Stimulated activated CD8-positive, alpha-beta memory T cell treated with anti-CD3 and anti-CD28 coated beads, Interleukin-4, amount 100 ng/mL, for 1 hour (primary cell): ENCODE data around the gene NHLRC4.

ENCODE experiments used
- DNase-seq, 2 donors: peaks; one replicate each; pipeline ENCODE4 v3.0.0-alpha.2; 2020; ENCODE audit warnings: low read depth in 2 of 2, low spot score in 1 of 2

The NHLRC4 gene

DNA sequence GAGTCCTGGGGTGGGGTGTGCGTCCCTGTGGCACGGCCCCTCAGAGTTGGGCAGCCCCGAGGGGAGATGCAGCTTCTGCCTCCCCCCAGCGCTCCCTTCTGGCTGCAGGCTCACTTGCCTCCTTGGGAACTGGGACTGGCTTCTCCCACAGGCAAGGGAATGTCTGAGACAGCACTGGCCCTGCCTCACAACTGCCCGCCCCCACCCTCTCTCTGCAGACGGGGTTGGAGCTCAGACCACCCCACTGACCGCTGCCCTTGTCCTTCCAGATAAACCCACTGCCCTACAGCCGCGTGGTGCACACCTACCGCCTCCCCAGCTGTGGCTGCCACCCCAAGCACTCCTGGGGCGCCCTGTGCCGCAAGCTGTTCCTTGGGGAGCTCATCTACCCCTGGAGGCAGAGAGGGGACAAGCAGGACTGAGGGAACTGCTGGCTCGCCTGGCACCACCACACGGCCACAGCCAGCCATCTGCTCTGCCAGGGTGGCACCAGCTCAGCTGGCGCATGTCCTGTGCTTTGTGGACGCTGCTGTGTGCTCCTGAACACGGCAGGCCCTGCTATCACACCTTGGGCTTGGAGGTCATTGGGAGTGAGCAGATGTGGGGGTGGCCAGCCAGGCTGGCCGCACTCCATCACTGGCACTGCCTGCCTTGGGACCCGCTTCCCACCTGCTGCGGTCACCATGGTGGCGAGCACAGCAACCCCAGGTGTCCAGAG, 16.0 kb downstream of the NHLRC4 start:
- DNase-seq, result no peak

DNA sequence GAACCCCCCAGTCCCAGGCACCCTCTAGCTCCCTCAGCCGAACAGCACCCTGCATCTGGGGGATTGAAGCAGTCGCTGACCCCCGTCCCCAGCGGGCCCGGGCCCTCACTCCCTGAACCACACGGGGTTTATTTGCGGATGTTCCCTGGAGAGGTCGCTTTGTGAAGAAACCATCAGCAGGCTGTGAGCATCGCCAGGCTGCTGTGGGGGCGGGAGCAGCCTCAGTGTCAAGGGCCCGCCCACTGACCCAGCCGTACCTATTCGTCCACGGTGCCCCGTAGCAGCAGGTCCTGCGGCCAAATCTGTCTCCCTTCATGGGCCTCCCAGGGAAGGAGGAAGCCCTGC, 16.6 kb downstream of the NHLRC4 start:
- DNase-seq, result no peak

DNA sequence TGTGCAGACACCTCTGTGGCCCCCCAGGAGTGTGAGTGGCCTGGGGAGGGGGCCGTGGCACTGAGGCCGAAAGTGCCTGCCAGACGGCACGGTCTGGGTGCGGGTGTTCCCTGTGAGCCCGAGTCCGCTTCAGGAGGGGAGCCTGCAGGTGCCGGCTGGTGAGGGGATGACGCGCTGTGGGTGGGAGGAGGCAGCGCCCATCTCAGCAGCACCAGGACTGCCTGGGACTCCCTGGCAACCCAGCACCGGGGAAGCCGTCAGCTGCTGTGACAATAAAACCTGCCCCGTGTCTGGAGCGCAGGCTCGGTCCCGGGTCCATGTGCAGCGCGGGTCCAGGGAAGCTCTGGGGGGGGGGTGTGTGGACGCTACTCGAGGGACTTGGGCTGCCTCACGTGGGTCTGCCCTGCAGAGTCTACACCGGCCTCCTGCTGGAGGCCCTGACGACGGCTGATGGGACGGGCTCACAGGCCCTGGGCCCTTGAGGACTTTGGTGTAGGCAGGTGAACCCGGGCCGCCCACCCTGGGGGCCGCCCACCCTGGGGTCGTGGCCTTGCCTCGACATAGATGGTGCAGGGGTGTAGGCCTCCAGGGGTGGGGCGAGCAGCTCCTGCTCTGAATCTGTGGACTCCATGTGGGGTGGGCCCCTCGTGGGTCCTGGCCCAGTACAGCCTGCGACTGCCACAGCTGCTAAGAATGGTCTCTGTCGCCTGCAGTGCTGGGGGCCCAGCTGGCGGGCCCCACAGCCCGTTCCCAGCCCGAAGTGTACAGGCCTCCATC, 17.2 kb downstream of the NHLRC4 start:
- DNase-seq, result no peak

DNA sequence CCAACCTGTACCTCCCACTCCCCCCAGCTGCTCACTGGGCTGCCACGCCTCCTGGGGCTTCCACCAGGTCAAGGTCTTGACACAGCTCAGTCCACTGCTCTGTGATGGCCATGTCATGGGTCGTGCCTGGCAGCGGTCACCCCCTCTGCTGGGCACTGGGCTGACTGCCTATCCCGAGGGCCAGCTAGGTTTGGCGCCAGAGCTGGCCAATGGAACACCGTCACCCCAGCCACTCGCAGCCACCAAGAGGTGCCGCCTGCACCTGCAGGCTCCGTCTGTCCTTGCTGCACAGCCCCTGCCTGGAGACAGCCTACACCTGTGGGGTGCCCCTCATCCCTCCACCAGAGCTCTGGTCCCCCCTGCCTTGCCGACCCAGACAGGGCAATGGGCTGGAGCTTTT, 18.5 kb downstream of the NHLRC4 start:
- no peak for DNase-seq

DNA sequence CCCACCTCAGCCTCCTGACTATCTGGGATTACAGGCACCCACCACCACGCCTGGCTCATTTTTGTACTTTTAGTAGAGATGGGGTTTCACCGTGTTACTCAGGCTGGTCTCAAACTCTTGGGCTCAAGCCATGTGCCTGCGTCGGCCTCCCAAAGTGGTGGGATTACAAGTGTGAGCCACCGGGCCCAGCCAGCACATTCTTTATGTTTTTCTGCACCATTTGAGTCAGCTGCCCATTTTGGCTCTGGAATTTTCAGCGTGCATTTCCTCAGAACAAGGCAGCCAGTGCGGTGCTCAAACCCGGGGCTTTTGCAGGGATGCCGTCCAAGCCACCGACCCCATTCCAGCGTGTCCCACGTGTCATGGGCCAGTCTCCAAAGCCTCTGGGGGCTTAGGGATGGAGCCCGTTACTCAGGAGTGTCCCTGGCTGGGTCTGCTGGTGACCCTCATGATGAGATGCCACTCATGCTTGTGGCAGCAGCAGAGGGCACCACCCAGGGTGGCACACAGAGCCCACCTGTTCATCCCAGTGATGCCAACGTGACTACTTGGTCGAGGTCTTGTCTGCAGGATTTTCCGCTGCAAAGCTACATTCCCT, 19.3 kb downstream of the NHLRC4 start:
- DNase-seq, result no peak

DNA sequence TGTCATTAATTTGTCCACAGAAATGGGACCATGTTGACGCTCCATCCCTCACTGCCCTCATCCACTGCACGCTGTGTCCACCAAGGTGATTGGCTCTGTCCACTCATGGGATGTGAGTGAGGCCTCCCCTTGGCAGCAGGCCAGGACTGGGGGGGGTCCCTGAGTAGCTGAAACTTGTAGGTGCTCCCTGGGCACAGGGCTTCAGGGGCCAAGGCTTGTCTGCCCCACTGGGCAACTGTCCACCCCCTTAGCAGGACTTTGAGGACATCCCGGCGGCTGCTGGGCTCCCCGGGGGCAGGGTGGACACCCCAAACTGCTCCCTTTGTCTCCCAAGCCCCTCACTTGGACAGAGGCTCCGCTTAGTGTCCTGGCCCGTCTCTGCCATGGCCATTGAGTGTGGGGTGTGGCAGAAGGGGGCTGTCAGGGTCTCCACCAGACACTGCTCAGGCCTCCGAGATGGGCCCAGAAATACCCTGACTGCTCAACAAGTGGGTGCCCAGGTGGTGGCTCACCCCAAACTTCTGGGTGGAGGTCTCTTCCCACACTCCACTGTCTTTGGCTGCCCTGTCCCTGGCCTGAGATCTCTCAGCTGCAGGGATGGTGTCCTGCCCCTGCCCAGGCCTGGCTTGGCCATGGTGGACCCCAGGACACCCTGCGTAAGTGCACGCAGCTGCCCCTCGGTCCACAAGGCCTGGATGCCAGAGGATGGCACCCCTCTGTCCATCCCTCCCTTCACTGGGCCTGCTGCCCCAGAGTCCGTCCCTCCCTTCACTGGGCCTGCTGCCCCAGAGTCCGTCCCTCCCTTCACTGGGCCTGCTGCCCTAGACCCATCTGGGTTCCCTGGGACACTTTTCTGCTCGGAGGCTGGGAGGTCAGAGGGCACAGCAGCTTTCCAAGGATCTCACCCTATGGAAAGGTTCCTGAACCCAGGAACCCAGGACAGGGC, 20.1 kb downstream of the NHLRC4 start:
- DNase-seq, result no peak

DNA sequence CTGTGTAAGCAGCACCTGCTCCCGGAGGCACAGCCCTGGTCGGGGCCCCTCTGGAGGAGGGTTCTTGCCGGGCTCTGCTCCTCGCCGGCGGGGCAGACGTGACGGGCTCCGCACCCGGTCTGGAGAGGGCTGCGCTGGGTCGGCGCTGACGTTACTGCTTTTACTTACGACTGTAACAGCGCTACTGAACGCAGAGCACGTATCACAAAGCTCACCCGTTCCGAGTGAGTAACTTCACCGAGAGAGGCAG, 21.8 kb downstream of the NHLRC4 start:
- peak; percentile 15 to 35 for DNase-seq

DNA sequence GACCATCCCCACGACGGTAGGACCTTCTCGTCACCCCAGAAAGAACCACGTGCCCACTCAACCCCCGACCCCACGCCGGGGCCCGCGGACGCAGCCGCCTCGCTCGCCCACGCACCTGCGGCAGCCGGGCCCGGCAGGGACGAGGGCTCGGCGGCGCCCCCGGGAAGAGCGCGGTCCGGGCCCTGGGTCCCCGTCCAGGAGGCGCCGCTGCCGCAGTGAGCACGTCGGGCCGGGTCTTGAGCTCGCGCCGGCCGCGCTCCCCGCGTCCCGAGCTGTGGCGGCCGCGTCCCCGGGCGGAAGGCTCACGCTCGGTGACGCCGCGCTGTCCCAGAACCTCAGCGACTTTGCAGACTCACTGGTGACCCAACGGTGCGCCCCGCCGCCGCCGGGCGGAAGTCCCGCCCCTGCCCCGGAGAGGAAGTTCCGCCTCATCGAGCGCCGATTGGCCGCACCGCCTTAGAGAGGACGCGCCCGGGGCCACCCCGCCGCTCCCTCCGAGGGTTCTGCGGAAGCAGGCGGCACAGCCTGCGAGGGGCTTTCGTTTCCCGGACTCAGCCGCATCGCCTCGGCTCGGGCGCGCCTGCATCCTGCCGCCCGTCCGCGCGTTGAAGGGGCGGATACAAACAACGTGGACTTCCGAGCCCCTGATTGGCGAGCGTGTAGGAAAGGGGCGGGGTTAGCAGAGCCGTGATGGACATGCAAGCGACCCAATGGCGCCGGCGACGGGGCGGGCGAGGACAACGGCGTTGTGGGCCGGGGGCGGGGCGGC, 22.3 kb downstream of the NHLRC4 start:
- peak; percentile 96 to 98 for DNase-seq

DNA sequence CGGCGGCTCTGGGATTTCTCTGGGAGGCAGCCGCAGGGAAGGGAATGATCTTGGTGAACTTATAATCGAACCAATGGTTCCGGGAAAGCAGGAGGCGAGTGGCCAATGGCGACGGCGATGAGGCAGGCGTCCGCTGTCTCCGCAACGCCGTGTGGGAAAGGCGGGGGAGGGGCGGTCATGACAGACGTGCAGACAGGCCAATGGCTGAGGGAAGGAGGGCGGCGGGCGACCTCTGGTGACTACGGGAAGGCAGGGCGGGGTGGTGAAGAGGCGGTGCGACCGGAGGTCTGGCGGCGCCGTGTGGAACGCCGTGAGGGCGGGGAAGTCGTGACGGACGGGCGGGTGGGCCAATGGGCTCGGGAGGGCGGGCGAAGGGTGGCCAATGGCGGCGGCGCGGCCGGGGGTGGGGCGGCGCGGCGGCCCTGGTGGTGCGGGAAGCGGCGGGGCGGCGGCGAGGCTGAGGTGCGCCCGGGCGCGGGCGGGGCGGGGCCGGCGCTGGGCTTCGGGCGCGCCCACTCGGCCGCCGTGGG, 22.9 kb downstream of the NHLRC4 start, which contains the start of gene RAB40C:
TSS of gene RAB40C (plus strand) at position 409 of the 530 bp plus-strand sequence. CDS start 226 bp downstream, outside the sequence.
- peak; percentile 97 to 99 for DNase-seq

DNA sequence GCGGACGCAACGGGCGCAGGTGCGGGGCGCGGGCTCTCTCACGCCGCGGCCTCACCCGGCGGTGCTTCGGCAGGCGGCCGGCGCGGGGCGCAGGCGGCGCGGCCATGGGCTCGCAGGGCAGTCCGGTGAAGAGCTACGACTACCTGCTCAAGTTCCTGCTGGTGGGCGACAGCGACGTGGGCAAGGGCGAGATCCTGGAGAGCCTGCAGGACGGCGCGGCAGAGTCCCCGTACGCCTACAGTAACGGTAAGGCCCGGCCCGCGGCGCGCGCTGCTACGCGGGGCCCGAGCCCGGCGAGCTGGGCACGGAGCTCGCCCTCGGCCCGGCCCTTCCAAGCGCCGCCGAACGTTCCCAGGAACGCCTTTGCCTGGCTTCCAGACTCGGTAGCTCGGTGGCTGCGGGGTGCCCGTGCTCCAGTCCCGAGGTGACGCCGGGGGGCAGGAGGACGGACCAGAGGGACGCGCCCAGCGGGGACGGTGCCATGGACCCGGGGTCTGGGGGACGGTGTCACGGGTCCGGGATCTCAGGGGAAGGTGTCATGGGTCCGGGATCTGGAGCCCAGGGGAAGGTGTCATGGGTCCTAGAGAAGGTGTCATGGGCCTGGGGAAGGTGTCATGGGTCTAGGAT, 23.5 kb downstream of the NHLRC4 start:
- no peak for DNase-seq

DNA sequence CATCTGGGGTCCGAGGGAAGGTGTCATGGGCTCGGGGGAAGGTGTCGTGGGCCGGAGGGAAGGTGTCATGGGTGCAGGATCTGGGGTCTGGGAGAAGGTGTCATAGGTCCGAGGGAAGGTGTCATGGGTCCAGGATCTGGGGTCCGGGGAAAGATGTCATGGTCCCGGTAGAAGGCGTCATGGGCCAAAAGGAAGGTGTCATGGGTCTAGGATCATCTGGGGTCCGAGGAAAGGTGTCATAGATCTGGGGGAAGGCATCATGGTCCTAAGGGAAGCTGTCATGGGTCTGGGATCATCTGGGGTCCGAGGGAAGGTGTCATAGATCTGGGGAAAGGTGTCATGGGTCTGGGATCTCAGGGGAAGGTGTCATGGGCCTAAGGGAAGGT, 24.0 kb downstream of the NHLRC4 start:
- no peak for DNase-seq

DNA sequence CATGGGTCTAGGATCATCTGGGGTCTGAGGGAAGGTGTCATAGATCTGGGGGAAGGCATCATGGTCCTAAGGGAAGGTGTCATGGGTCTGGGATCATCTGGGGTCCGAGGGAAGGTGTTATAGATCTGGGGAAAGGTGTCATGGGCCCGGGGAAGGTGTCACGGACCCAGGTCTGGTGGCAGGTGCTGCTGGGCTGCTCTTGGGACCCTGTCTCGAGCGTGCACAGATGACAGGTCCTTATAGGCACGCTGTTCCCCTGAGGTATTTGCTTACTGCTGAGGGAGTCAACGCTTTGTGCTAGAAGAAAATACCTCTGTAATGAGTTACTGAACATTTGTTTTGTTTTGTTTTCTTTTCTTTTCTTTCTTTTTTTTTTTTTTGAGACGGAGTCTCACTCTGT, 24.4 kb downstream of the NHLRC4 start:
- no peak for DNase-seq

DNA sequence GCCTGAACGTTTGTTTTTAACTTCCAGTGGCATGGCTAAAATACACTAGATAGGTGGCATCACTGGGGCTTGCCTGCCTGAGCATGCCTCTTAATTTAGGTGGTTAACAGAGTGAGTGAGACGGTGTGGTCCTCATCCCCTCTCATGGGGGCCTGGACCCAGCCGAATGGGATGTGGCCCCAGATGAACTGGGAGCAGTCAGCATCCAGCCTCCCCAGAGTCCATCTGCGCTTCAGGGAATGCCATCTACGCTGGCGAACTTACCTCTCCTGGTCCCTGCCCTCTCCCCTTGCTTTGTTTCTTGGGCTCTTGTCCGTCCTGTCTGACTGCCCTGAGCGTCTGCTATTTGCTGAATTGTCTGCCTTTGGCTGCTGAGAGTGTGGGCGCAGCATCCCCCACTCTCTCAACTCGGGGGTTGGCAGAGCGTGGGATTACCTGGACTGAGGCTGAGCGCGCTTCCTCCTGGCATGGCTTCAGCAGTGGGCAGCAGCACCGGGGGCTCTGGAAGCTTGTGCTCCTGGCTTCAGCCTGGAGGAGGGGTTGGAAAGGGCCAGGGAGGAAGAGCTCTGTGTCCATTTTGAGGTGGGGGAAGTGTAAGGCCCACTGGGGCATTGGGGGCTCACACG, 25.2 kb downstream of the NHLRC4 start:
- DNase-seq, result no peak

DNA sequence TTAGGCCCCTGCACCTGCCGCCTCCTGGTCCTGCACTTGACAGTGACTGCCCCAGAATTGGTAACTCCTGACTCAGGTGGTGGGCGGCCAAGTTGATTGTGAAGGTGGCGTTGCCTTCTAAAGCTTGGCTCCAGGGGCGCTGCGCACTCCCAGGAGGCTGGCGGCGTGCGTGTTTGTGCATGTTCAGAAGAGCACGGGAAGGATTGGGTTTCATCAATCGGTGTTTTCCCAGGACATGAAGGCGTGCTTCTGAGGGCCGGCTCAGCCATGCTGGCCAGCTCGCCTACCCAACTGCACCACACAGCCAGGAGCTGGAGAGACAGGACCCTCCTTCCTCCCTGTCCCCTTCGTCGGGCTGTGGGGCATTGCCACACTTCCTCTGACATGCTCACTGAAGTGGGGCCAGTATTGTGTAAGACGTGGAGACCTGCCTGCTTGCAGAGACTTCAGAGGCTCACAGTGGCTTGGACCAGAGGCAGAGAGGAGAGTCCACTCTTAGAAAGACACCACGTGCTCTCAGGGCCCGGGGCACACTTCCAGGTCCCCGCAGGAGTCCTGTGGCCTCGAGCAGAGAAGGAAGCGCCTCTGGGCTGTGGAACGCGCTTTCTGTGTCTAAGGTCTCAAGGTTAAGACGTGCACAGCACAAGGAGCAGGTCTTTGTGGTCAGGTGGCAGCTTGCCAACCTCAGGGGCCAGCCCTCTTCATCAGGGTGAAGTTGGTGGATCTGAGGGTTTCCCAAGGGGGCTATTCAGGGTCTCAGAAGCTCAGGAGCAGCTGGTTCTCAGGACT, 25.9 kb downstream of the NHLRC4 start:
- DNase-seq, result no peak

DNA sequence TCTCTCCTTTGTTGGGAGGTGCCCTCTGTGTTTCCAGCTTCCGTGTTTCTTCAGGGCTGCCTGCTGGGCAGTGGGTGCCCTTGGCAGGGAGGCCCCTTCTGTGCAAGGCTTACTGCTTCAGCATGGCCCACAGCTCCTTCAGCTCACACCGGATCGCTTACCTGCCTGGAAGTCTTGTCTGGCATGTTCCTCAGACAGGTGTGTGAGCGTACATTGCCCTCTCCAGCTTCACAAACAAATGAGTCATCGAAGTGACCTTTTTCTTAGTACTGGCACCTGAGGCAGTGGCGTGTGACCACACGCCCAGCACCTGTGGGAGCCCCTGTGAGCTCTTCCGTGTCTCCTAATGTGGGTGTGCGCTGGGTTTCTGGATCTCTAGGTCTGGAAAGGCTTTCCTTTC, 26.6 kb downstream of the NHLRC4 start:
- no peak for DNase-seq

DNA sequence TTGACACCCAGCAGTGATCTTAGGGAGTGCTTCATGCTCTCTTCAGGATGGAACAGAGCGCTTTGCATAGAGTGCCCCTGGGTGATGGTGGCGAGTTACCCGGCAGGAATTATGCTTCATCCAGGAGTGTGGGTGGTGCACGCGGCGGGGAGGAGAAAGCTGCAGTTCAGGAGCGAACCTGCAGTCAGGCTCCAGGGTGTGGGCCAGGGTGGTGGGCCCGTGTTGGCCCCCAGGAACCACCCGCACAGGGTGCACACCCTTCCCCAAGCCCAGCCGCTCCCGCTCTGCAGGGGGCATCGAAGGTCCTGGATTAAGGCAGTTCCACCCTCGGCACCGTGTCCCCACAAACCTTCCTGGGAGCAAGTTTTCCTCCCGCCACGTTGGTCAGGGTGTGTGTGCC, 27.0 kb downstream of the NHLRC4 start:
- DNase-seq, result no peak

DNA sequence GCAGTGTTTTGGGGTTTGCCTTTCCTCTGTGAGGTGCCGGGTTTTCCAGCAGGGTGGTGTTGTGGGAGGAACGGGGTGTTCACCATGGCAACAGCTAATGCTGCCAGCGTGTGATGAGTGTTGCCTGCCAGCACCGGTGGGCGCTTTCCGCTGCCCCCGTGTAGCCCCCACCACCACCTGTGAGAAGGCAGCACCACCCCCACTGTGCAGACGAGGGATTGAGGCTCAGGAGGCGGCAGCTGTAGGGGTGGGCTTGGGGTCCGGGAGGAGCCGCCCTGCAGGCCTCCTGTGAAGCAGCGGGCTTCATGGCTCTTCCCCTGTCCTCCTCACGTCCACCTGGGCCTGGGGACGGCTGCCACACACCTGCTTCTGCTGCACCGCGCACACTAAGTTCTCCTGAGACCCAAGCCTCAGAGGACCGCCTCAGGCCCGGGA, 28.3 kb downstream of the NHLRC4 start:
- no peak for DNase-seq

DNA sequence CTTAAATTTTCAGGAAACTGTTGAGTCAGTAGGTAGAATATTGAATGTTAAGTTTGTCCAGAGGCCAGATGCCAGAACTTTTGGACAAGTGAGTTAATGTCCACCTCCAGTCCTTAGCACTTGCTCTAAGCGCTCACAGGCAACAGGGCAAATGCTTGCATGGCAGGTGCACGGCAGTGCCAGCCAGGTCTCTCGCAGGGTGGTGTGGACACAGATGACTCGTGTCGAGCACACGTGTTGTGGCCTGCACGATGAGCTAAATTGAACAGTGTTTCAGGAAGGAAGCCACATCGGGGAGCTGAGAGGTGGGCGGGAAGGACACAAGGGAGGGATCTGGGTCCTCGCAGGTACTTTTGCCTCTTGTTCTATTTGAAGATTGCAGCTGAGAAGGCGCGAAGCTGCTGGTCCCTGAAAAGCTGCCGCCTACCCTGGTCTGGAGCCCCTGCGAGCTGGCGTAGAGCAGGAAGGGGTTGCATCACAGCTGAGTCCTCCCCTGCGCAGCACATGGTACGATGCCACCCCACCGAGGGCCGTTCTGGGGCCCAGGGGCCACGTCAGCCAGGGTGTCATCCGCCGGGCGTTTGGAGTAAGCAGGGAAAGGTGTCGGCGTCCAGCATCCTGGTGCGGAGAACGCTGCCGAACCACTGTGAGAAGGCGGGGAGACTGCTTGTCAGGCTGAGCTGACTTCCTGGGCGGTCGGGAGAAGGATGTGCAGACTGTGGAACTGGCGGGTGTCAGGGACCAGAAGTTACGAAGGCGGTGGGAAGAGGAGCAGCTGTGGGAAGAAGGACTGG, 29.3 kb downstream of the NHLRC4 start:
- no peak for DNase-seq
